GM23248 (cell line): ENCODE measurements around the gene KIAA1586. TPM values are rescaled to one million over a fixed set of nuclear protein-coding genes. Genes with fewer than 3 reads are reported as not detected.

ENCODE experiments used
- DNase-seq: peaks from one replicate; pipeline ENCODE4 v3.0.0-alpha.2; 2015
- H2AFZ ChIP-seq: fragments of 200-600 bp; sonication (generic); 2 replicates; pipeline ENCODE4 v1.6.1; 2016; ENCODE audit warnings: antibody characterized with exemption
- H3F3A ChIP-seq: fragments of 200-600 bp; sonication (generic); 2 replicates; pipeline ENCODE4 v1.6.1; 2016; ENCODE audit warnings: mild to moderate bottlenecking, antibody characterized with exemption, mixed run types; ENCODE audit not compliant: insufficient read depth
- H3K27ac ChIP-seq: fragments of 200-600 bp; sonication (generic); 2 replicates; pipeline ENCODE4 v1.5.1; 2016; ENCODE audit warnings: mild to moderate bottlenecking
- H3K27me3 ChIP-seq: fragments of 200-600 bp; sonication (generic); replicated peaks from 2 replicates; pipeline ENCODE4 v1.6.1; 2016; ENCODE audit warnings: mild to moderate bottlenecking; ENCODE audit not compliant: insufficient read depth
- H3K36me3 ChIP-seq: fragments of 200-600 bp; sonication (generic); 2 replicates; pipeline ENCODE4 v1.6.1; 2016; ENCODE audit warnings: low read depth, mild to moderate bottlenecking
- H3K4me1 ChIP-seq: fragments of 200-600 bp; sonication (generic); 2 replicates; pipeline ENCODE4 v1.6.1; 2016; ENCODE audit warnings: mild to moderate bottlenecking; ENCODE audit not compliant: insufficient read depth
- H3K4me2 ChIP-seq: fragments of 200-600 bp; sonication (generic); one replicate; pipeline ENCODE4 v1.6.1; 2016; ENCODE audit warnings: mild to moderate bottlenecking; ENCODE audit not compliant: unreplicated experiment
- H3K4me3 ChIP-seq: fragments of 200-600 bp; sonication (generic); 2 replicates; pipeline ENCODE4 v1.5.1; 2016; ENCODE audit warnings: mild to moderate bottlenecking
- H3K79me2 ChIP-seq: fragments of 200-600 bp; sonication (generic); 2 replicates; pipeline ENCODE4 v1.6.1; 2016; ENCODE audit warnings: mild to moderate bottlenecking; ENCODE audit not compliant: insufficient read depth
- H3K9ac ChIP-seq: fragments of 200-600 bp; sonication (generic); 2 replicates; pipeline ENCODE4 v1.6.1; 2016; ENCODE audit warnings: mild to moderate bottlenecking
- H3K9me2 ChIP-seq: fragments of 200-600 bp; sonication (generic); 2 replicates; pipeline ENCODE4 v1.6.1; 2016; ENCODE audit warnings: mixed run types, mild to moderate bottlenecking, moderate library complexity; ENCODE audit not compliant: insufficient read depth
- H3K9me3 ChIP-seq: fragments of 200-600 bp; sonication (generic); one replicate; pipeline ENCODE4 v1.6.1; 2017; ENCODE audit warnings: low read depth
- H4K20me1 ChIP-seq: fragments of 200-600 bp; sonication (generic); 2 replicates; pipeline ENCODE4 v1.6.0; 2016; ENCODE audit not compliant: insufficient read depth
- EZH2 ChIP-seq: fragments of 200-600 bp; sonication (generic); IDR thresholded peaks from 2 replicates; pipeline ENCODE4 v1.6.1; 2018; ENCODE audit warnings: antibody characterized with exemption, mild to moderate bottlenecking; ENCODE audit not compliant: insufficient read depth, poor library complexity, severe bottlenecking
- EZH2phosphoT487 ChIP-seq: fragments of 200-600 bp; sonication (generic); IDR thresholded peaks from 2 replicates; pipeline ENCODE4 v1.6.1; 2018; ENCODE audit warnings: antibody characterized with exemption, moderate library complexity, mild to moderate bottlenecking, low read depth; ENCODE audit not compliant: insufficient read depth
- WGBS, 2 experiments: methylation state at CpG; one replicate each; pipeline ENCODE4 v1.1.6; 2015 to 2017; ENCODE audit warnings: low lambda C conversion rate in 2 of 2, low coverage in 1 of 2; ENCODE audit errors: missing lambda C conversion rate in 2 of 2; 5-methylcytosine and 5-hydroxymethylcytosine counted together
- in situ Hi-C: fragments of 300-500 bp; cut with MboI; formaldehyde crosslinking; loops from 2 replicates; pipeline ENCODE4 v1.15.0; 2020
- polyA plus RNA-seq: library from polyadenylated mRNA; unstranded; fragments of >200 nt; fragmentation: Nextera tagmentation; extraction: Ambion mirVana; gene quantifications from 2 replicates; pipeline ENCODE4 v1.2.1, GENCODE V29; 2016
- total RNA-seq: library from RNA; depleted of rRNA; stranded (reverse); fragments of >200 nt; shearing (Covaris generic); gene quantifications from 2 replicates; pipeline ENCODE4 v1.2.3, GENCODE V29; 2014

KIAA1586 gene
- total and polyA plus RNA-seq, 2 experiments from 2014 or later: 11.8 to 19.0 TPM

GRCh38 chr6:57048577-57048976, 2.1 kb downstream of the KIAA1586 start:
- H3K27ac ChIP-seq: peak overlapping the region; percentile 29; the same call in 1 of the 2 replicates
- in situ Hi-C loops: no loop called here
- WGBS, 2 experiments: 10 to 12% methylated on average over 5 of the region's 5 CpGs
- 0 out of 2 replicates have a peak, but pooled peaks cover 6% of the 10 kb centered on the region for H3F3A ChIP-seq
- TF ChIP-seq EZH2: no peak
- TF ChIP-seq EZH2phosphoT487: no peak
- peak overlapping the region; percentile 69 for H3K4me3 ChIP-seq
- H3K9me3 ChIP-seq: no peaks in the 10 kb centered on the region
- peaks cover 56% of the 10 kb centered on the region for H3K79me2 ChIP-seq
- no peaks in the 10 kb centered on the region for H4K20me1 ChIP-seq
- H3K36me3 ChIP-seq: peaks cover 28% of the 10 kb centered on the region
- H3K9ac ChIP-seq: peak overlapping the region; percentile 51
- H3K27me3 ChIP-seq: no peaks in the 10 kb centered on the region
- DNase-seq: peak; percentile 47
- H2AFZ ChIP-seq: 0 out of 2 replicates have a peak overlapping the region, but pooled peaks have one; percentile 18
- H3K4me1 ChIP-seq: peaks cover 18% of the 10 kb centered on the region
- peak overlapping the region; percentile 88 for H3K4me2 ChIP-seq
- H3K9me2 ChIP-seq: no peaks in the 10 kb centered on the region

GRCh38 chr6:57063847-57064246, 17.4 kb downstream of the KIAA1586 start:
- TF ChIP-seq EZH2phosphoT487 (no peak), EZH2 (no peak)
- Histone ChIP-seq H3F3A (peaks cover 30% of the 10 kb centered on the region), H3K9me2 (no peaks in the 10 kb centered on the region), H3K27ac (no peak overlapping the region), H3K4me1 (peaks cover 11% of the 10 kb centered on the region), H3K79me2 (no peaks in the 10 kb centered on the region), H3K27me3 (no peaks in the 10 kb centered on the region), H3K9ac (no peak overlapping the region), H3K9me3 (no peaks in the 10 kb centered on the region), H3K4me3 (no peak overlapping the region), H2AFZ (no peak overlapping the region), H3K4me2 (no peak overlapping the region), H4K20me1 (no peaks in the 10 kb centered on the region), H3K36me3 (0 out of 2 replicates have a peak, but pooled peaks cover 14% of the 10 kb centered on the region)
- in situ Hi-C loops: no loop called here
- no peak for DNase-seq
- WGBS, 2 experiments: 94 to 100% methylated on average over 3 of the region's 3 CpGs

GRCh38 chr6:57064809-57065208, 18.3 kb downstream of the KIAA1586 start:
- TF ChIP-seq EZH2 (no peak), EZH2phosphoT487 (no peak)
- H3K9me3 ChIP-seq: no peaks in the 10 kb centered on the region
- H2AFZ ChIP-seq: no peak overlapping the region
- no peak overlapping the region for H3K4me2 ChIP-seq
- no peaks in the 10 kb centered on the region for H3K79me2 ChIP-seq
- DNase-seq: peak; percentile 63
- peaks cover 11% of the 10 kb centered on the region for H3K4me1 ChIP-seq
- WGBS, 2 experiments: 89 to 93% methylated on average over 1 of the region's 1 CpG
- H3K36me3 ChIP-seq: 0 out of 2 replicates have a peak, but pooled peaks cover 12% of the 10 kb centered on the region
- H3F3A ChIP-seq: peaks cover 30% of the 10 kb centered on the region
- no peaks in the 10 kb centered on the region for H3K9me2 ChIP-seq
- no peak overlapping the region for H3K4me3 ChIP-seq
- H3K9ac ChIP-seq: 0 out of 2 replicates have a peak overlapping the region, but pooled peaks have one; percentile 9
- no peaks in the 10 kb centered on the region for H3K27me3 ChIP-seq
- H4K20me1 ChIP-seq: no peaks in the 10 kb centered on the region
- in situ Hi-C loops: no loop called here
- H3K27ac ChIP-seq: peak overlapping the region; percentile 26

- no peak for DNase-seq
- WGBS, 2 experiments: 100% methylated on average over 1 of the region's 1 CpG
These were observed 21.6 kb downstream of the KIAA1586 start for GRCh38 chr6:57068061-57068460.

More at GRCh38 chr6:57068061-57068460, 21.6 kb downstream of the KIAA1586 start:
- H3K4me3 ChIP-seq: no peak overlapping the region
- H3K9me2 ChIP-seq: no peaks in the 10 kb centered on the region
- no peaks in the 10 kb centered on the region for H3K36me3 ChIP-seq
- in situ Hi-C loops: no loop called here
- H2AFZ ChIP-seq: no peak overlapping the region
- H3F3A ChIP-seq: peaks cover 18% of the 10 kb centered on the region
- H3K27ac ChIP-seq: no peak overlapping the region
- no peaks in the 10 kb centered on the region for H4K20me1 ChIP-seq
- TF ChIP-seq EZH2 (no peak), EZH2phosphoT487 (no peak)
- no peaks in the 10 kb centered on the region for H3K79me2 ChIP-seq
- H3K27me3 ChIP-seq: no peaks in the 10 kb centered on the region
- peaks cover 11% of the 10 kb centered on the region for H3K4me1 ChIP-seq
- no peak overlapping the region for H3K4me2 ChIP-seq
- H3K9me3 ChIP-seq: no peaks in the 10 kb centered on the region
- H3K9ac ChIP-seq: no peak overlapping the region
